IMR-90 (cell line): Measurements from ENCODE around the gene ZNF432. TPM values are rescaled to one million over a fixed set of nuclear protein-coding genes. Genes with fewer than 3 reads are reported as not detected.

ENCODE experiments used
- ATAC-seq: fragments of 200-7000 bp; cut with Tn5 transposase; 2 replicates; pipeline ENCODE4 v1.9.1; 2020; ENCODE audit warnings: low read depth, mild to moderate bottlenecking, moderate library complexity
- BruUV-seq: library from RNA; stranded (reverse); fragments of 400-500 nt; replicated peaks from 2 replicates; lab custom pipeline; 2021; lab: Mats Ljungman, UMichigan
- CTCF ChIA-PET: fragments of 300-600 bp; formaldehyde crosslinking; extraction: SDS; loops from one replicate; lab custom pipeline; 2021; ENCODE audit warnings: antibody characterized with exemption; lab: Yijun Ruan, JAX
- POLR2A ChIA-PET: fragments of 300-600 bp; sonication (Branson Sonifier 250); formaldehyde crosslinking; loops from one replicate; lab custom pipeline; 2022; ENCODE audit warnings: antibody characterized with exemption; ENCODE audit not compliant: unreplicated experiment; lab: Charles Lee
- DNase-seq: peaks from one replicate; pipeline ENCODE4 v3.0.0; 2013
- H2AFZ ChIP-seq: replicated peaks from 2 replicates; pipeline ENCODE3; 2013; ENCODE audit warnings: low read length, mild to moderate bottlenecking; ENCODE audit not compliant: poor library complexity
- H2AK5ac ChIP-seq: 2 replicates; pipeline ENCODE4 v1.6.1; 2013; ENCODE audit warnings: low read depth, low read length, inconsistent platforms
- H2AK9ac ChIP-seq: replicated peaks from 2 replicates; pipeline ENCODE3; 2013; ENCODE audit warnings: mild to moderate bottlenecking, low read depth, low read length, moderate library complexity; ENCODE audit not compliant: poor library complexity
- H2BK120ac ChIP-seq: 2 replicates; pipeline ENCODE4 v1.6.1; 2013; ENCODE audit warnings: low read depth, low read length, inconsistent platforms
- H2BK15ac ChIP-seq: 3 replicates; pipeline ENCODE4 v1.6.1; 2013; ENCODE audit warnings: low read depth, low read length, inconsistent platforms
- H2BK20ac ChIP-seq: 2 replicates; pipeline ENCODE4 v1.6.1; 2013; ENCODE audit warnings: low read depth, mild to moderate bottlenecking, inconsistent platforms, low read length, moderate library complexity
- H2BK5ac ChIP-seq: 2 replicates; pipeline ENCODE4 v1.6.1; 2013; ENCODE audit warnings: mild to moderate bottlenecking, low read depth, low read length, inconsistent platforms; ENCODE audit not compliant: poor library complexity, severe bottlenecking
- H3K14ac ChIP-seq: replicated peaks from 2 replicates; pipeline ENCODE4 v1.6.1; 2013; ENCODE audit warnings: low read depth, low read length, inconsistent platforms
- H3K18ac ChIP-seq: 2 replicates; pipeline ENCODE4 v1.6.1; 2013; ENCODE audit warnings: low read depth, low read length, control low read depth
- H3K23ac ChIP-seq: 2 replicates; pipeline ENCODE4 v1.6.1; 2013; ENCODE audit warnings: low read depth, low read length, inconsistent platforms
- H3K27ac ChIP-seq: 2 replicates; pipeline ENCODE4 v1.5.1; 2013; ENCODE audit warnings: mild to moderate bottlenecking, control low read depth, low read length; ENCODE audit not compliant: insufficient read depth
- H3K27me3 ChIP-seq: 2 replicates; pipeline ENCODE4 v1.6.1; 2013; ENCODE audit warnings: low read length; ENCODE audit not compliant: control insufficient read depth, insufficient read depth
- H3K36me3 ChIP-seq: 2 replicates; pipeline ENCODE4 v1.6.1; 2013; ENCODE audit warnings: low read length, mixed read lengths; ENCODE audit not compliant: control insufficient read depth, insufficient read depth
- H3K4ac ChIP-seq: 2 replicates; pipeline ENCODE4 v1.6.1; 2013; ENCODE audit warnings: low read depth, low read length, inconsistent platforms
- H3K4me1 ChIP-seq: 2 replicates; pipeline ENCODE4 v1.6.1; 2013; ENCODE audit warnings: low read length, mixed read lengths; ENCODE audit not compliant: control insufficient read depth, insufficient read depth
- H3K4me2 ChIP-seq: 2 replicates; pipeline ENCODE4 v1.6.1; 2013; ENCODE audit warnings: low read depth, mild to moderate bottlenecking, control low read depth, low read length, moderate library complexity
- H3K4me3 ChIP-seq: 2 replicates; pipeline ENCODE4 v1.5.1; 2013; ENCODE audit warnings: low read depth, mild to moderate bottlenecking, control low read depth, low read length, moderate library complexity; ENCODE audit not compliant: insufficient read depth
- H3K56ac ChIP-seq: 2 replicates; pipeline ENCODE4 v1.6.1; 2013; ENCODE audit warnings: low read length, inconsistent platforms; ENCODE audit not compliant: insufficient read depth; ENCODE audit errors: extremely low read depth
- H3K79me1 ChIP-seq, 2 experiments: 2 replicates each; pipeline ENCODE4 v1.6.1; 2013; ENCODE audit warnings: low read length in 2 of 2, inconsistent platforms in 1 of 2, low read depth in 1 of 2
- H3K9ac ChIP-seq: 2 replicates; pipeline ENCODE4 v1.6.1; 2013; ENCODE audit warnings: low read depth, low read length, control low read depth
- H3K9me1 ChIP-seq: 2 replicates; pipeline ENCODE4 v1.6.1; 2013; ENCODE audit warnings: low read length, inconsistent platforms; ENCODE audit not compliant: insufficient read depth
- H3K9me3 ChIP-seq: 2 replicates; pipeline ENCODE4 v1.6.1; 2013; ENCODE audit warnings: low read length; ENCODE audit not compliant: control insufficient read depth, insufficient read depth
- H4K20me1 ChIP-seq: 2 replicates; pipeline ENCODE4 v1.6.1; 2013; ENCODE audit warnings: low read length, inconsistent platforms; ENCODE audit not compliant: insufficient read depth
- H4K5ac ChIP-seq: 2 replicates; pipeline ENCODE4 v1.6.1; 2013; ENCODE audit warnings: mild to moderate bottlenecking, low read depth, low read length, control low read depth
- H4K8ac ChIP-seq, 2 experiments: 2 replicates each; pipeline ENCODE4 v1.6.1; 2013; ENCODE audit warnings: low read depth in 2 of 2, low read length in 2 of 2, control low read depth in 1 of 2, inconsistent platforms in 1 of 2
- H4K91ac ChIP-seq: 2 replicates; pipeline ENCODE4 v1.6.1; 2013; ENCODE audit warnings: low read depth, low read length, inconsistent platforms; ENCODE audit not compliant: insufficient read depth
- CEBPB ChIP-seq: IDR thresholded peaks from 2 replicates; pipeline ENCODE4 v1.6.1; 2012; ENCODE audit warnings: low read depth, low read length, improper control_type of control experiment
- FOS ChIP-seq: fragments of 150-350 bp; IDR thresholded peaks from 2 replicates; pipeline ENCODE4 v1.6.1; 2016; ENCODE audit warnings: low read depth, low read length
- WGBS, 2 experiments: methylation state at CpG; one replicate each; pipeline versions ENCODE4 v1.1.5 to v1.1.7; 2013; ENCODE audit warnings: missing lambda C conversion rate in 2 of 2; ENCODE audit not compliant: insufficient read length in 1 of 2; ENCODE audit errors: extremely low coverage in 2 of 2; 5-methylcytosine and 5-hydroxymethylcytosine counted together
- dilution Hi-C: fragments of 300-500 bp; cut with HindIII; formaldehyde crosslinking; loops from one replicate; pipeline ENCODE4 v1.14.3; 2018; ENCODE audit warnings: low sequenced_read_pairs; ENCODE audit not compliant: unreplicated experiment
- in situ Hi-C: fragments of 300-500 bp; cut with MboI; formaldehyde crosslinking; loops from 3 replicates; pipeline ENCODE4 v1.14.3; 2019; ENCODE audit warnings: low sequenced_read_pairs, inconsistent platforms, mixed read lengths
- intact Hi-C: fragments of 100-400 bp; cut with micrococcal nuclease; formaldehyde crosslinking; loops from 2 replicates; pipeline ENCODE4 v1.10.0; 2022
- polyA plus RNA-seq, 3 experiments: library from polyadenylated mRNA; depleted of rRNA; stranded (reverse); fragments of >200 nt; gene quantifications; 2 replicates each; pipeline ENCODE4 v1.2.3, GENCODE V29; 2012; ENCODE audit warnings: low replicate concordance in 1 of 3
- total RNA-seq: library from RNA; depleted of rRNA; stranded (reverse); fragments of >200 nt; gene quantifications from 2 replicates; pipeline ENCODE4 v1.2.3, GENCODE V29; 2012

ZNF432 gene
- total and polyA plus RNA-seq, 2 of the 4 experiments (the other 2 are of a cell fraction) = 4.5 to 12.4 TPM

DNA sequence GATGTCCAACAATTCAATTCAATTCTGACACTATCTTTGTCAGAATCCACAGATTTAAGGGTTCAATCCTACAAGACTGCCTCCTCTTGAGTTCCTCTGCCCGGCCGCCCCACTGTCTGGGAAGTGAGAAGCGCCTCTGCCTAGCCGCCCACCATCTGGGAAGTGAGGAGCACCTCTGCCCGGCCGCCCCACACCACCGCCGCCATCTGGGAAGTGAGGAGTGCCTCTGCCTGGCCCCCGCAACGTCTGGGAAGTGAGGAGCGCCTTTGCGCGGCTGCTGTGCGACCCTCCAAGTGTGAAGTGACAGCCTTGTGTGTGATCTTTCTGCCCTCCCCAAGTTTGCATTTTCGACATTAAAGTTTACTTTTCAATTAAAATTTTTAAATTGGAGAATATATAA lies 26.4 kb downstream of the ZNF432 start:
- H2BK15ac ChIP-seq = no peak overlapping the region
- ATAC-seq = no peak
- H4K8ac ChIP-seq = no peak overlapping the region
- no peak overlapping the region for H2AFZ ChIP-seq
- in situ Hi-C loops = no loop called here
- no CpG with 5 or more reads among the region's 15 CpGs for WGBS, 2 experiments
- H3K27me3 ChIP-seq = no peaks in the 10 kb centered on the region
- H3K4me2 ChIP-seq = no peak overlapping the region
- H2AK5ac ChIP-seq = no peak overlapping the region
- peaks cover 18% of the 10 kb centered on the region for H3K9me3 ChIP-seq
- TF ChIP-seq FOS (no peak), CEBPB (no peak)
- no peak overlapping the region for H2BK20ac ChIP-seq
- no peak overlapping the region for H3K4ac ChIP-seq
- no peak overlapping the region for H3K9ac ChIP-seq
- dilution Hi-C loops = no loop called here
- no peak overlapping the region for H3K18ac ChIP-seq
- BruUV-seq = no TSS peak
- no peak overlapping the region for H3K56ac ChIP-seq
- no peaks in the 10 kb centered on the region for H4K20me1 ChIP-seq
- ChIA-PET CTCF (no interaction called here), POLR2A (no interaction called here)
- H2BK120ac ChIP-seq = no peak overlapping the region
- no peak overlapping the region for H3K14ac ChIP-seq
- H2AK9ac ChIP-seq = no peak overlapping the region
- H3K9me1 ChIP-seq = no peaks in the 10 kb centered on the region
- peaks cover under 1% of the 10 kb centered on the region; the same call in 1 of the 2 replicates for H3K4me1 ChIP-seq
- H3K79me1 ChIP-seq = peaks cover 11 to 29% of the 10 kb centered on the region in 2 experiments
- intact Hi-C loops = no loop called here
- DNase-seq = no peak
- no peak overlapping the region for H3K4me3 ChIP-seq
- H3K23ac ChIP-seq = no peak overlapping the region
- H2BK5ac ChIP-seq = no peak overlapping the region
- H3K27ac ChIP-seq = no peak overlapping the region
- H4K5ac ChIP-seq = no peak overlapping the region
- H3K36me3 ChIP-seq = peaks cover 48% of the 10 kb centered on the region
- H4K91ac ChIP-seq = no peak overlapping the region
